ENCODE data around the gene TTC12. TPM values are rescaled to one million over a fixed set of nuclear protein-coding genes. Genes with fewer than 3 reads are reported as not detected.

TTC12 gene
- total and polyA plus RNA-seq, 2 experiments from 2014 or later: 6.7 to 7.7 TPM

DNA sequence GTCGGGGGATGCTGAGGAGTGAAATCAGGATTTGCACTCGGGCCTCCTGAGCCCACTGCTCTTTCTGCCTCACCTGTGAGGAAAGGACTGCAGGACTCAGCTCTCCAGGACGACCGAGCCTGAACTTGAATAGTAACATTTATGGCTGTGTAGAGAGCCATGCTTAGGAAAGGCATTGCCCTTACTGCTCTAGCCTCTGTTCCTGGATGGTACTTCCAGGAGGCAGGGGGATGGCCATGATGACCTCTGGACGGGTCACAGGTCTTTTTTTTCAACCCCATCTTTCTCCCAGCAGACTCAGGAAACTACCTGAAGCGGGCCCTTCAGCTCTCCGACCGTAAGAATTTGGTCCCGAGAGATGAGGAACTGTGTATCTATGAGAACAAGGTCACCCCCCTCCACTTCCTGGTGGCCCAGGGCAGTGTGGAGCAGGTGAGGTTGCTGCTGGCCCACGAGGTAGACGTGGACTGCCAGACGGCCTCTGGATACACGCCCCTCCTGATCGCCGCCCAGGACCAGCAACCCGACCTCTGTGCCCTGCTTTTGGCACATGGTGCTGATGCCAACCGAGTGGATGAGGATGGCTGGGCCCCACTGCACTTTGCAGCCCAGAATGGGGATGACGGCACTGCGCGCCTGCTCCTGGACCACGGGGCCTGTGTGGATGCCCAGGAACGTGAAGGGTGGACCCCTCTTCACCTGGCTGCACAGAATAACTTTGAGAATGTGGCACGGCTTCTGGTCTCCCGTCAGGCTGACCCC lies 84.5 kb downstream of the TTC12 start:
- Histone ChIP-seq H3F3A (ENCODE audit: insufficient read depth) (no peaks in the 10 kb centered on the region), H3K4me2 (ENCODE audit: unreplicated experiment) (no peak overlapping the region), H3K79me2 (ENCODE audit: insufficient read depth) (no peaks in the 10 kb centered on the region), H3K4me1 (ENCODE audit: insufficient read depth) (no peaks in the 10 kb centered on the region), H3K9me2 (ENCODE audit: insufficient read depth) (no peaks in the 10 kb centered on the region), H3K27ac (no peak overlapping the region), H3K9me3 (ENCODE audit: low read depth) (no peaks in the 10 kb centered on the region), H3K36me3 (ENCODE audit: low read depth) (no peaks in the 10 kb centered on the region), H2AFZ (no peak overlapping the region), H3K9ac (no peak overlapping the region), H3K4me3 (no peak overlapping the region), H3K27me3 (replicated peaks; ENCODE audit: insufficient read depth) (peaks cover 15% of the 10 kb centered on the region), H4K20me1 (ENCODE audit: insufficient read depth) (no peaks in the 10 kb centered on the region)
- no peak for TF ChIP-seq EZH2phosphoT487 (IDR thresholded peaks at IDR 0.05; ENCODE audit: insufficient read depth, low read depth)
- TF ChIP-seq EZH2 (IDR thresholded peaks at IDR 0.05; ENCODE audit: insufficient read depth, poor library complexity, severe bottlenecking): no peak
- in situ Hi-C loops (cut with MboI): no loop called here
- no peak for DNase-seq
- 71 to 74% methylated on average over 24 of the region's 24 CpGs for WGBS, 2 experiments (ENCODE audit: low coverage in 1 of 2, low lambda C conversion rate in 2 of 2, missing lambda C conversion rate in 2 of 2)

- 35 to 43% methylated on average over 5 of the region's 5 CpGs for WGBS, 2 experiments (ENCODE audit: low coverage in 1 of 2, low lambda C conversion rate in 2 of 2, missing lambda C conversion rate in 2 of 2)
- H3K4me1 ChIP-seq (ENCODE audit: insufficient read depth): no peaks in the 10 kb centered on the region
- no peaks in the 10 kb centered on the region for H3K9me3 ChIP-seq (ENCODE audit: low read depth)
- no peaks in the 10 kb centered on the region for H3F3A ChIP-seq (ENCODE audit: insufficient read depth)
- no peak overlapping the region for H3K27ac ChIP-seq
- no peak overlapping the region for H3K9ac ChIP-seq
- no peaks in the 10 kb centered on the region for H3K9me2 ChIP-seq (ENCODE audit: insufficient read depth)
- H3K79me2 ChIP-seq (ENCODE audit: insufficient read depth): no peaks in the 10 kb centered on the region
- no peak overlapping the region for H2AFZ ChIP-seq
- no peak overlapping the region for H3K4me2 ChIP-seq (ENCODE audit: unreplicated experiment)
- no peaks in the 10 kb centered on the region for H4K20me1 ChIP-seq (ENCODE audit: insufficient read depth)
- peaks cover 17% of the 10 kb centered on the region for H3K27me3 ChIP-seq (replicated peaks; ENCODE audit: insufficient read depth)
- TF ChIP-seq EZH2 (IDR thresholded peaks at IDR 0.05; ENCODE audit: insufficient read depth, poor library complexity, severe bottlenecking) (no peak), EZH2phosphoT487 (IDR thresholded peaks at IDR 0.05; ENCODE audit: insufficient read depth, low read depth) (no peak)
- no peaks in the 10 kb centered on the region for H3K36me3 ChIP-seq (ENCODE audit: low read depth)
- in situ Hi-C loops (cut with MboI): no loop called here
- DNase-seq: no peak
- no peak overlapping the region for H3K4me3 ChIP-seq
Measured at GRCh38 chr11:113400631-113401230, 86.3 kb downstream of the TTC12 start.

DNA sequence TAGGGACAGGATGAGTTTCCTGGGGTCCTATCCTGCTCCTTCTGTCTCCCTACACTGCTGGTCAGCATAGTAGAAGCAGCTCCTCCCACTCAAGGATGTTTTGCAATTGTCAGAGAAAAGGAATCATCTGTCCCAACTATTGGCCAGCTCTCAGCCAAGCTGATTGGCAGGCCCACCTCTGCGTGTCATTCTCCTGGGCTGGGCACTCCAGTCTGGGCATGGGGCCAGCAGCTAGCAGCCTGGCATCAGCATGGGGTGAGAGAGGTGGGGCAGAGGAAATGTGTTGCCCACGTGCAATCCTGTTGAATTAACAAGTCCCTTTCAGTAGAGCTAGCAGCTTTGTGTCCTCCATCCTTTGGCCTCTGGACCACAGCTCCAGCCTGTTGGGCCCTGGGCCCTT lies 87.3 kb downstream of the TTC12 start:
- H4K20me1 ChIP-seq (ENCODE audit: insufficient read depth): no peaks in the 10 kb centered on the region
- H3K79me2 ChIP-seq (ENCODE audit: insufficient read depth): no peaks in the 10 kb centered on the region
- H3K27ac ChIP-seq: no peak overlapping the region
- 0% methylated on average over 2 of the region's 2 CpGs for WGBS, 2 experiments (ENCODE audit: low coverage in 1 of 2, low lambda C conversion rate in 2 of 2, missing lambda C conversion rate in 2 of 2)
- H3K9me3 ChIP-seq (ENCODE audit: low read depth): no peaks in the 10 kb centered on the region
- no peak overlapping the region for H3K9ac ChIP-seq
- no peak overlapping the region for H3K4me3 ChIP-seq
- no peaks in the 10 kb centered on the region for H3K4me1 ChIP-seq (ENCODE audit: insufficient read depth)
- DNase-seq: peak; percentile 47
- in situ Hi-C loops (cut with MboI): no loop called here
- H3F3A ChIP-seq (ENCODE audit: insufficient read depth): no peaks in the 10 kb centered on the region
- no peaks in the 10 kb centered on the region for H3K36me3 ChIP-seq (ENCODE audit: low read depth)
- no peaks in the 10 kb centered on the region for H3K9me2 ChIP-seq (ENCODE audit: insufficient read depth)
- no peak overlapping the region for H3K4me2 ChIP-seq (ENCODE audit: unreplicated experiment)
- no peak overlapping the region for H2AFZ ChIP-seq
- peaks cover 17% of the 10 kb centered on the region for H3K27me3 ChIP-seq (replicated peaks; ENCODE audit: insufficient read depth)
- no peak for TF ChIP-seq EZH2 (IDR thresholded peaks at IDR 0.05; ENCODE audit: insufficient read depth, poor library complexity, severe bottlenecking)
- no peak for TF ChIP-seq EZH2phosphoT487 (IDR thresholded peaks at IDR 0.05; ENCODE audit: insufficient read depth, low read depth)

DNA sequence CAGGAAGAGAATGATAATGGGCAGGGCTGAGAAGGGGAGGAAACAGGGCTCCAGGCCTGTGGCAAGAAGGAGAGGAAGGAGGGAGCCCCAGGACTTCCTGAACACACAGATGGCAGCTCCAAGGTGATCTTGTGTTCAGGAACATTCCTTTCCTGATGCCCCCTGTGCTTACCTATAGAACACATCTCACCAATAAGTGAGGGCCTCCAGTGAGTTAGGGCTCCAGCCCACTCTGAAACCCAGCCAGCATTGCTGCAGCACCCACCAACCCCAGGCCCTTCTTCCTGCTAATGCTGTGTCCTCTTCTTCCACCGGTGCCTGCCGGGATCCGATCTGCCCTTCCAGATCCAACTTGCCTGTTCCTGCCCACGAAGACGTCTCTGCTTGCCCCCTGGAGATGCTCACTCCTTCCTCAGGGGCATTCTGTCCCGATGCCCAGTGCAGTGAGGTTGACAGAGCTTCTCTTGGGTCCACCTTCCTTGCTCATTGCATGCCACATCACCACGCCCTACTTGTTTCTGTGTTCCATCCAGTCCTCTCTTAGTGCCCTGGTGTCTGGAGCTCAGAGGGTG lies 90.6 kb downstream of the TTC12 start:
- in situ Hi-C loops (cut with MboI): no loop called here
- Histone ChIP-seq H3K4me1 (ENCODE audit: insufficient read depth) (no peaks in the 10 kb centered on the region), H3K9me3 (ENCODE audit: low read depth) (no peaks in the 10 kb centered on the region), H3K79me2 (ENCODE audit: insufficient read depth) (no peaks in the 10 kb centered on the region), H3K27me3 (replicated peaks; ENCODE audit: insufficient read depth) (peaks cover 17% of the 10 kb centered on the region), H2AFZ (no peak overlapping the region), H3F3A (ENCODE audit: insufficient read depth) (no peaks in the 10 kb centered on the region), H4K20me1 (ENCODE audit: insufficient read depth) (no peaks in the 10 kb centered on the region), H3K27ac (no peak overlapping the region), H3K4me2 (ENCODE audit: unreplicated experiment) (no peak overlapping the region), H3K4me3 (no peak overlapping the region), H3K9ac (no peak overlapping the region), H3K9me2 (ENCODE audit: insufficient read depth) (no peaks in the 10 kb centered on the region), H3K36me3 (ENCODE audit: low read depth) (no peaks in the 10 kb centered on the region)
- WGBS, 2 experiments (ENCODE audit: low coverage in 1 of 2, low lambda C conversion rate in 2 of 2, missing lambda C conversion rate in 2 of 2): 61 to 69% methylated on average over 7 of the region's 7 CpGs
- no peak for DNase-seq
- TF ChIP-seq EZH2 (IDR thresholded peaks at IDR 0.05; ENCODE audit: insufficient read depth, poor library complexity, severe bottlenecking) (no peak), EZH2phosphoT487 (IDR thresholded peaks at IDR 0.05; ENCODE audit: insufficient read depth, low read depth) (no peak)
